Cardiac septum (tissue), 1 donor: ENCODE results near the gene KRT37. TPM values are rescaled to one million over a fixed set of nuclear protein-coding genes. Genes with fewer than 3 reads are reported as not detected.
"Not testable (repeated sequence)": the region's sequence is repeated elsewhere in the genome, so short reads cannot be mapped to it uniquely, and the experiment has no call there.

ENCODE experiments used
- DNase-seq: peaks from one replicate; pipeline ENCODE4 v3.0.0-alpha.2; 2020; ENCODE audit warnings: low spot score
- intact Hi-C: fragments of 100-400 bp; cut with DNase I; formaldehyde crosslinking; loops from one replicate; pipeline ENCODE4 v1.14.0; 2022
- total RNA-seq: library from RNA; stranded (reverse); fragmentation: NEBNext Ultra II Directional; extraction: Animal tissue kit (Norgen Biotek cat#: 25700); gene quantifications from one replicate; pipeline ENCODE4 v1.2.1, GENCODE V29; 2021
- donor health status: DM: no; HTN: no; CAD: no.

Gene KRT37
- total RNA-seq, 1 donor from 2014 or later = not detected

- intact Hi-C loops = no loop called here
- DNase-seq = no peak
These were observed 15.0 kb upstream of the KRT37 start for GRCh38 chr17:41439375-41439774.

GRCh38 chr17:41437769-41438168 is 13.4 kb upstream of the KRT37 start:
- intact Hi-C loops = no loop called here
- DNase-seq = no peak

- intact Hi-C loops = no loop called here
- no peak for DNase-seq
These were observed 12.9 kb upstream of the KRT37 start for GRCh38 chr17:41437254-41437653.

GRCh38 chr17:41434415-41434814 is 10.0 kb upstream of the KRT37 start:
- no peak for DNase-seq
- intact Hi-C loops = no loop called here

GRCh38 chr17:41434005-41434404 is 9.6 kb upstream of the KRT37 start:
- DNase-seq = no peak
- intact Hi-C loops = no loop called here

GRCh38 chr17:41433586-41433985 is 9.2 kb upstream of the KRT37 start:
- intact Hi-C loops = no loop called here
- DNase-seq = no peak

GRCh38 chr17:41430376-41430775 is 6.0 kb upstream of the KRT37 start:
- DNase-seq, intact Hi-C loops: not testable (repeated sequence)

- intact Hi-C loops = no loop called here
- DNase-seq = no peak
These were observed 5.3 kb upstream of the KRT37 start for GRCh38 chr17:41429667-41430066.

GRCh38 chr17:41428591-41429291 is 4.4 kb upstream of the KRT37 start:
- intact Hi-C loops = no loop called here
- no peak for DNase-seq

- intact Hi-C loops = not testable (repeated sequence)
These were observed 1.8 kb downstream of the KRT37 start for GRCh38 chr17:41422586-41422985.

GRCh38 chr17:41421617-41422016 is 2.8 kb downstream of the KRT37 start:
- intact Hi-C loops = no loop called here
- DNase-seq = no peak

More at GRCh38 chr17:41422586-41422985, 1.8 kb downstream of the KRT37 start:
- DNase-seq = not testable (repeated sequence)

- no peak for DNase-seq
- intact Hi-C loops = no loop called here
These were observed 3.3 kb downstream of the KRT37 start for GRCh38 chr17:41421116-41421515.

GRCh38 chr17:41420134-41420533 is 4.3 kb downstream of the KRT37 start:
- DNase-seq = no peak
- intact Hi-C loops = no loop called here

GRCh38 chr17:41419716-41420115 is 4.7 kb downstream of the KRT37 start:
- no peak for DNase-seq
- intact Hi-C loops = no loop called here

- intact Hi-C loops = no loop called here
These were observed 6.1 kb downstream of the KRT37 start for GRCh38 chr17:41418116-41418860.

GRCh38 chr17:41417576-41418015 is 6.8 kb downstream of the KRT37 start:
- DNase-seq = no peak
- intact Hi-C loops = no loop called here

More at GRCh38 chr17:41418116-41418860, 6.1 kb downstream of the KRT37 start:
- DNase-seq = no peak

- no peak for DNase-seq
- intact Hi-C loops = no loop called here
These were observed 7.3 kb downstream of the KRT37 start for GRCh38 chr17:41417127-41417526.

GRCh38 chr17:41416479-41416878 is 7.9 kb downstream of the KRT37 start:
- DNase-seq = no peak
- intact Hi-C loops = no loop called here

GRCh38 chr17:41415833-41416335 is 8.5 kb downstream of the KRT37 start:
- intact Hi-C loops = no loop called here

GRCh38 chr17:41415411-41415810 is 9.0 kb downstream of the KRT37 start:
- DNase-seq = no peak
- intact Hi-C loops = no loop called here

More at GRCh38 chr17:41415833-41416335, 8.5 kb downstream of the KRT37 start:
- DNase-seq = no peak

- intact Hi-C loops = no loop called here
- no peak for DNase-seq
These were observed 10.4 kb downstream of the KRT37 start for GRCh38 chr17:41413982-41414381.
